HEK293T (cell line): Measurements from ENCODE around the gene SCYGR6.

Source experiments
- SP1 ChIP-seq: fragments of 450-650 bp; IDR thresholded peaks from 2 replicates; pipeline ENCODE4 v1.6.1; 2017
- SUZ12 ChIP-seq: fragments of 450-650 bp; IDR thresholded peaks from 2 replicates; pipeline ENCODE4 v1.6.1; 2016; ENCODE audit warnings: mild to moderate bottlenecking
- TARDBP ChIP-seq: fragments of 450-650 bp; IDR thresholded peaks from 2 replicates; pipeline ENCODE4 v1.6.1; 2016

DNA sequence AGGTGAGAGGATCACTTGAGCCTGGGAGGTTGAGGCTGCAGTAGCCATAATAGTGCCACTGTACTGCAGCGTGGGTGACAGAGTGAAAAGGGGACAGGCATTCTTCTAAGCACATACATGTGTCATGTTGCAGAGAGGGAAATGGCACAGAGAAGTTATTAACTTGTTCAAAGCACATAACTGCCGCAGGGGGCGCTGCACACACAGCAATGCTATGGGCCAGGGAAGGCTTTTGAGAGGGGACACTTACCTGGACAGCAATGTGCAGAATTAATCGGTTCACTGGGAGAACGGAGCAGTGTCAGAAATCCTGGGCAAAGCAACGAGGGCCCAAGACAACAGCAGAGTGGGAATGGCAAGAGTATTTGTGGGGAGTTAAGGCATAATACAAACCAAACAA, 23.5 kb upstream of the SCYGR6 start:
- TF ChIP-seq SUZ12: no peak
- no peak for TF ChIP-seq SP1
- TF ChIP-seq TARDBP: no peak
